ENCODE measurements around the gene KIAA1217.

- TF ChIP-seq CTCF (IDR thresholded peaks at IDR 0.05) (no peak), POLR2A (IDR thresholded peaks at IDR 0.05) (no peak)
Observed at GRCh38 chr10:24550680-24551079, 341.7 kb downstream of the KIAA1217 start.
